ENCODE results near the gene PSMA6. TPM values are rescaled to one million over a fixed set of nuclear protein-coding genes. Genes with fewer than 3 reads are reported as not detected.
"Not testable (repeated sequence)": the region's sequence is repeated elsewhere in the genome, so short reads cannot be mapped to it uniquely, and the experiment has no call there.

PSMA6 gene
- total RNA-seq, 4 donors from 2014 or later = 70.5 to 143 (median 112) TPM

GRCh38 chr14:35346738-35347322, 54.6 kb downstream of the PSMA6 start:
- TF ChIP-seq, protein P1, sequence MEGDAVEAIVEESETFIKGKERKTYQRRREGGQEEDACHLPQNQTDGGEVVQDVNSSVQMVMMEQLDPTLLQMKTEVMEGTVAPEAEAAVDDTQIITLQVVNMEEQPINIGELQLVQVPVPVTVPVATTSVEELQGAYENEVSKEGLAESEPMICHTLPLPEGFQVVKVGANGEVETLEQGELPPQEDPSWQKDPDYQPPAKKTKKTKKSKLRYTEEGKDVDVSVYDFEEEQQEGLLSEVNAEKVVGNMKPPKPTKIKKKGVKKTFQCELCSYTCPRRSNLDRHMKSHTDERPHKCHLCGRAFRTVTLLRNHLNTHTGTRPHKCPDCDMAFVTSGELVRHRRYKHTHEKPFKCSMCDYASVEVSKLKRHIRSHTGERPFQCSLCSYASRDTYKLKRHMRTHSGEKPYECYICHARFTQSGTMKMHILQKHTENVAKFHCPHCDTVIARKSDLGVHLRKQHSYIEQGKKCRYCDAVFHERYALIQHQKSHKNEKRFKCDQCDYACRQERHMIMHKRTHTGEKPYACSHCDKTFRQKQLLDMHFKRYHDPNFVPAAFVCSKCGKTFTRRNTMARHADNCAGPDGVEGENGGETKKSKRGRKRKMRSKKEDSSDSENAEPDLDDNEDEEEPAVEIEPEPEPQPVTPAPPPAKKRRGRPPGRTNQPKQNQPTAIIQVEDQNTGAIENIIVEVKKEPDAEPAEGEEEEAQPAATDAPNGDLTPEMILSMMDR (IDR thresholded peaks at IDR 0.05) = no peak
- TF ChIP-seq POLR2A (IDR thresholded peaks at IDR 0.05; ENCODE audit: low read depth) = no peak
- TF ChIP-seq EP300 (IDR thresholded peaks at IDR 0.05) = no peak
- no peak for TF ChIP-seq POLR2AphosphoS5 (IDR thresholded peaks at IDR 0.05)
- peaks cover 21 to 28% (median 27%) of the 10 kb centered on the region in 4 donors for H3K4me1 ChIP-seq
- no peaks in the 10 kb centered on the region for H3K36me3 ChIP-seq
- no peak overlapping the region for H3K27ac ChIP-seq (replicated peaks in 1 of 4)
- H3K27me3 ChIP-seq = no peaks in the 10 kb centered on the region
- H3K9me3 ChIP-seq = no peaks in the 10 kb centered on the region
- no peak for DNase-seq (ENCODE audit: extremely low spot score)
- WGBS = 95% methylated on average over 10 of the region's 11 CpGs
- H3K4me3 ChIP-seq = no peak overlapping the region
- intact Hi-C loops (cut with DNase I) = no loop called here

- TF ChIP-seq EP300 (IDR thresholded peaks at IDR 0.05) (no peak), POLR2AphosphoS5 (IDR thresholded peaks at IDR 0.05) (no peak), POLR2A (IDR thresholded peaks at IDR 0.05; ENCODE audit: low read depth) (no peak)
- TF ChIP-seq, protein P1 (IDR thresholded peaks at IDR 0.05) = no peak
- no peak overlapping the region for H3K27ac ChIP-seq (replicated peaks in 1 of 4)
- no peaks in the 10 kb centered on the region for H3K36me3 ChIP-seq
- H3K4me1 ChIP-seq = peaks cover 14 to 27% (median 22%) of the 10 kb centered on the region in 4 donors
- DNase-seq (ENCODE audit: extremely low spot score) = no peak
- 76% methylated on average over 11 of the region's 13 CpGs for WGBS
- intact Hi-C loops (cut with DNase I) = no loop called here
- no peak overlapping the region for H3K4me3 ChIP-seq
- H3K27me3 ChIP-seq = no peaks in the 10 kb centered on the region
- no peaks in the 10 kb centered on the region for H3K9me3 ChIP-seq
Observed at GRCh38 chr14:35347323-35348043, 55.3 kb downstream of the PSMA6 start.

DNA sequence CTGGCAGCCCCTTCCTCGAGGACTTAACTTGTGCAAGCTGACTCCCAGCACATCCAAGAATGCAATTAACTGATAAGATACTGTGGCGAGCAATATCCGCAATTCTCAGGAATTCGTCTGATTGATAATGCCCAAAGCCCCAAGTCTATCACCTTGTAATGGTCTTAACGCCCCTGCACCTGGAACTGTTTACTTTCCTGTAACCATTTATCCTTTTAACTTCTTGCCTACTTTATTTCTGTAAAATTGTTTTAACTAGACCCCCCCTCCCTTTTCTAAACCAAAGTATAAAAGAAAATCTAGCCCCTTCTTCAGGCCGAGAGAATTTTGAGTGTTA, 55.8 kb downstream of the PSMA6 start:
- DNase-seq (ENCODE audit: extremely low spot score); H3K4me3 ChIP-seq; H3K27me3 ChIP-seq; H3K9me3 ChIP-seq; H3K27ac ChIP-seq (replicated peaks in 1 of 4); intact Hi-C loops (cut with DNase I); H3K36me3 ChIP-seq: not testable (repeated sequence)
- H3K4me1 ChIP-seq = peaks cover 9 to 24% (median 19%) of the 10 kb centered on the region in 4 donors
- WGBS = 64% methylated on average over 6 of the region's 6 CpGs

DNA sequence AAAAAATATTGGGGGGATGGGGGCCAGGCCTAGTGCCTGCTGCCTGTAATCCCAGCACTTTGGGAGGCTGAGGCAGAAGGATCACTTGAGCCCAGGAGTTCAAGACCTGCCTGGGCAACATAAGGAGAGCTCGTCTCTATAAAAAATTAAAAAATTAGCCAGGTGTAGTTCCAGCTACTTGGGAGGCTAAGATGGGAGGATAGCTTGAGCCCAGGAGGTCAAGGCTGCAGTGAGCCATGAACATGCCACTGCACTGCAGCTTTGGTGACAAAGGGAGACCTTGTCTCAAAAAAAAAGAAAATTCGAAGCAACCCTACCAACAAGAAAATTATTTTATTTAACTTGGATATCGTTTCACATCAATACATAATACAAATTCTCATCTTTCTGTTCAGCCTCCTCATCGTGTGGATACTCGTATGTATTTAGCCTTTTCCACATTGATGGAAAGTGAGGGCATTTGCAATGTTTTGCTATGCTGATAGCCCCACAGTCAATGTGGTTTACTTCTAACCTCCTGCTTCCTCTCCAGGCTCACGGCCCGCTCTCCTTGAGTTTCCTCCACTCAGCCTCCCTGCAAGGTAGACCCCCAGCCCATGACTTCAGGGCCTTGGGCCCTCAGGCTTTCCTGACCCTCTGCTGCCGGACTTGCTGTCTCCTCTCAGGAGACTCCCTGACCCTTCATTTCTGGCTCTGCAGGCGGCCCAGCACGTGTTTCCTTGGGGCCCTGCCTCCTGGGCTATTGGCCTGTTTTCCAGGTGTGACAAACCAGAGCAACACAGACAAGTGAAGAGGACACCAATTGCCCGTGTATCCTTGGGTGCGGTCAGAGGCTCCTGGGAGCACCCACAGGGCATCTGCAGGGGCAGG, 57.5 kb downstream of the PSMA6 start:
- Histone ChIP-seq H3K36me3 (no peaks in the 10 kb centered on the region), H3K4me3 (no peak overlapping the region), H3K27ac (replicated peaks in 1 of 4) (no peak overlapping the region), H3K4me1 (peaks cover 0 to 12% (median 4%) of the 10 kb centered on the region in 4 donors), H3K27me3 (no peaks in the 10 kb centered on the region), H3K9me3 (no peaks in the 10 kb centered on the region)
- TF ChIP-seq EP300 (IDR thresholded peaks at IDR 0.05) = no peak
- no peak for TF ChIP-seq POLR2AphosphoS5 (IDR thresholded peaks at IDR 0.05)
- no peak for TF ChIP-seq POLR2A (IDR thresholded peaks at IDR 0.05; ENCODE audit: low read depth)
- TF ChIP-seq, protein P1 (IDR thresholded peaks at IDR 0.05) = no peak
- intact Hi-C loops (cut with DNase I) = no loop called here
- no peak for DNase-seq (ENCODE audit: extremely low spot score)
- WGBS = 85% methylated on average over 11 of the region's 12 CpGs

DNA sequence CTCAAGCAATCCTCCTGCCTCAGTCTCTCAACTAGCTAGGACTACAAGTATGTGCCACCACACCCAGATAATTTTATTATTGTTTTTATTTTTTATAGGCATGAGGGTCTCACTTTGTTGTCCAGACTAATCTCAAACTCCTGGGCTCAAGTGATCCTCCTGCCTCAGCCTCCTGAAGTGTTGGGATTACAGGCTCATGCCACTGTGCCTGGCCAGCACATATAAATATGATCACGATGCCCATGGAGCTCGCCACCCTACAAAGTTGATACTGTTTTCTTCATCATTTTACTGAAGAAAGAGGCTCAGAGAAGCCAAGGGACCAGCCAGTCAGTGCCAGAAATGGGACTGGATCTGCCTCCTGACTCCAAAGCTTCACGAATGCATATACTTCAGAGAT, 59.3 kb downstream of the PSMA6 start:
- H3K27me3 ChIP-seq = no peaks in the 10 kb centered on the region
- WGBS = 92% methylated on average over 3 of the region's 3 CpGs
- DNase-seq (ENCODE audit: extremely low spot score) = no peak
- no peak overlapping the region for H3K4me3 ChIP-seq
- H3K9me3 ChIP-seq = no peaks in the 10 kb centered on the region
- intact Hi-C loops (cut with DNase I) = no loop called here
- no peak overlapping the region for H3K27ac ChIP-seq (replicated peaks in 1 of 4)
- no peaks in the 10 kb centered on the region for H3K36me3 ChIP-seq
- peaks cover 0 to 12% (median 4%) of the 10 kb centered on the region in 4 donors for H3K4me1 ChIP-seq
- TF ChIP-seq POLR2AphosphoS5 (IDR thresholded peaks at IDR 0.05) (no peak), EP300 (IDR thresholded peaks at IDR 0.05) (no peak), POLR2A (IDR thresholded peaks at IDR 0.05; ENCODE audit: low read depth) (no peak)
- TF ChIP-seq, protein P1 (IDR thresholded peaks at IDR 0.05) = no peak

All from esophagus muscularis mucosa (tissue), 4 donors.